WTC11 (cell line): ENCODE results near the gene PRR5. TPM values are rescaled to one million over a fixed set of nuclear protein-coding genes. Genes with fewer than 3 reads are reported as not detected.

Source experiments
- ATAC-seq: fragments of 200-7000 bp; cut with Tn5 transposase; 2 replicates; pipeline ENCODE4 v1.10.0; 2021; ENCODE audit warnings: mild to moderate bottlenecking, moderate library complexity
- CTCF ChIA-PET: fragments of 300-600 bp; sonication (Branson Sonifier 250); formaldehyde crosslinking; loops from one replicate; lab custom pipeline; 2021; ENCODE audit warnings: antibody characterized with exemption; lab: Charles Lee
- POLR2A ChIA-PET: fragments of 350-600 bp; sonication (Branson Sonifier 250); formaldehyde crosslinking; loops from one replicate; lab custom pipeline; 2021; ENCODE audit warnings: antibody characterized with exemption; lab: Charles Lee
- DNase-seq: peaks from one replicate; pipeline ENCODE4 v3.0.0; 2021; ENCODE audit warnings: low spot score
- H3K27ac Mint-ChIP-seq: 2 replicates; pipeline ENCODE4 v1.8.0; 2021; ENCODE audit warnings: mixed read lengths
- H3K27me3 Mint-ChIP-seq: 2 replicates; pipeline ENCODE4 v1.8.0; 2021; ENCODE audit warnings: low read depth, mild to moderate bottlenecking, moderate library complexity, mixed read lengths
- H3K36me3 Mint-ChIP-seq: 2 replicates; pipeline ENCODE4 v1.8.0; 2021; ENCODE audit warnings: mixed read lengths
- H3K4me1 Mint-ChIP-seq: 2 replicates; pipeline ENCODE4 v1.8.0; 2022; ENCODE audit warnings: mixed read lengths
- H3K4me3 Mint-ChIP-seq: 2 replicates; pipeline ENCODE4 v1.8.0; 2021; ENCODE audit warnings: mild to moderate bottlenecking, moderate library complexity, mixed read lengths
- H3K9me3 Mint-ChIP-seq: 2 replicates; pipeline ENCODE4 v1.8.0; 2021; ENCODE audit warnings: mixed read lengths
- GTF2I ChIP-seq: fragments of 250-450 bp; sonication (Bioruptor Pico); conservative IDR thresholded peaks from 2 replicates; pipeline ENCODE4 v1.4.0; 2021; ENCODE audit warnings: mild to moderate bottlenecking
- MYBL2 ChIP-seq: sonication (generic); formaldehyde crosslinking; IDR thresholded peaks from 2 replicates; pipeline ENCODE4 v1.8.1; 2023; ENCODE audit warnings: mild to moderate bottlenecking, moderate library complexity, missing genetic modification reagents
- NFATC4 ChIP-seq: fragments of 250-450 bp; sonication (Bioruptor Pico); IDR thresholded peaks from 2 replicates; pipeline ENCODE4 v1.9.0; 2021; ENCODE audit warnings: mild to moderate bottlenecking
- NFE2L1 ChIP-seq: sonication (generic); formaldehyde crosslinking; IDR thresholded peaks from 2 replicates; pipeline ENCODE4 v1.8.1; 2023; ENCODE audit warnings: missing genetic modification reagents
- NR3C1 ChIP-seq: sonication (generic); formaldehyde crosslinking; conservative IDR thresholded peaks from 2 replicates; pipeline ENCODE4 v1.8.1; 2023; ENCODE audit warnings: low read depth, mild to moderate bottlenecking, missing genetic modification reagents
- RORB ChIP-seq: fragments of 250-450 bp; sonication (Bioruptor Pico); IDR thresholded peaks from 2 replicates; pipeline ENCODE4 v1.9.0; 2021; ENCODE audit warnings: mild to moderate bottlenecking
- TEAD1 ChIP-seq: sonication (generic); formaldehyde crosslinking; IDR thresholded peaks from 2 replicates; pipeline ENCODE4 v1.8.0; 2022; ENCODE audit warnings: mild to moderate bottlenecking, missing genetic modification reagents
- total RNA-seq: library from RNA; stranded (reverse); gene quantifications from 3 replicates; pipeline ENCODE4 v1.2.3, GENCODE V29; 2021
- TF ChIP-seq, protein P1 (sequence below): sonication (generic); formaldehyde crosslinking; IDR thresholded peaks from 2 replicates; pipeline ENCODE4 v1.8.1; 2023; ENCODE audit warnings: mild to moderate bottlenecking, missing genetic modification reagents, borderline replicate concordance
- TF ChIP-seq, protein P2 (sequence below): sonication (generic); formaldehyde crosslinking; IDR thresholded peaks from 2 replicates; pipeline ENCODE4 v1.8.1; 2023; ENCODE audit warnings: mild to moderate bottlenecking, missing genetic modification reagents
- TF ChIP-seq, protein P3 (sequence below): sonication (generic); formaldehyde crosslinking; IDR thresholded peaks from 2 replicates; pipeline ENCODE4 v1.8.1; 2022; ENCODE audit warnings: low read depth, mild to moderate bottlenecking, moderate library complexity, missing genetic modification reagents, borderline replicate concordance
- TF ChIP-seq, protein P4 (sequence below): sonication (generic); formaldehyde crosslinking; IDR thresholded peaks from 2 replicates; pipeline ENCODE4 v1.8.1; 2023; ENCODE audit warnings: mild to moderate bottlenecking, missing genetic modification reagents
- TF ChIP-seq, protein P5 (sequence below): fragments of 250-450 bp; sonication (Bioruptor Pico); IDR thresholded peaks from 2 replicates; pipeline ENCODE4 v1.8.0; 2021; ENCODE audit warnings: mild to moderate bottlenecking
- TF ChIP-seq, protein P6 (sequence below): sonication (generic); formaldehyde crosslinking; IDR thresholded peaks from 2 replicates; pipeline ENCODE4 v1.8.1; 2023; ENCODE audit warnings: mild to moderate bottlenecking, missing genetic modification reagents, moderate library complexity

The PRR5 gene
- total RNA-seq, 1 experiment from 2014 or later: 15.6 TPM

DNA sequence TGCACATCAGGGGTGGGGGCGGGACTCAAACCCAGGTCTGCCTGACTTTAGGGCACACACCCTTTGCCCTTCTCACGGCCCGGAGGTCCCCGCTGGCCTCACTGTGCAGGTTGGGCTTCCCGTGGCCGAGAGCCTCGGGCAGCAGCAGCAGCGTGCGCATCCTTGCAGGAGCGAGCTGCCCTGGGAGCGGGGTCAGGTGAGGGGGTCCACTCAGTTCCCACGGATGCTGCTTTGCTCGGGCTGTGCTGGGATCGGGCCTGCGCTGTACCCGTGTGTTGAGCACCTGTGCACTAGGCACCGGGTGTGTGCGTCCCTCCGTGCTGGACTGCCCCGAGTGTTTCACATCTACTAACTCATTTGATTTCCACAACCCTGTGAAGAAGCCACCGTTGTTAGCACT is 25.1 kb downstream of the PRR5 start:
- Mint-ChIP-seq H3K27me3 (no peaks in the 10 kb centered on the region), H3K4me3 (no peak overlapping the region), H3K9me3 (no peaks in the 10 kb centered on the region), H3K36me3 (no peaks in the 10 kb centered on the region), H3K4me1 (no peaks in the 10 kb centered on the region), H3K27ac (no peak overlapping the region)
- TF ChIP-seq NFE2L1: no peak
- TF ChIP-seq NR3C1 (CRISPR knock-in tag): no peak
- no peak for TF ChIP-seq NFATC4
- no peak for TF ChIP-seq GTF2I (CRISPR knock-in tag)
- TF ChIP-seq, protein P1, sequence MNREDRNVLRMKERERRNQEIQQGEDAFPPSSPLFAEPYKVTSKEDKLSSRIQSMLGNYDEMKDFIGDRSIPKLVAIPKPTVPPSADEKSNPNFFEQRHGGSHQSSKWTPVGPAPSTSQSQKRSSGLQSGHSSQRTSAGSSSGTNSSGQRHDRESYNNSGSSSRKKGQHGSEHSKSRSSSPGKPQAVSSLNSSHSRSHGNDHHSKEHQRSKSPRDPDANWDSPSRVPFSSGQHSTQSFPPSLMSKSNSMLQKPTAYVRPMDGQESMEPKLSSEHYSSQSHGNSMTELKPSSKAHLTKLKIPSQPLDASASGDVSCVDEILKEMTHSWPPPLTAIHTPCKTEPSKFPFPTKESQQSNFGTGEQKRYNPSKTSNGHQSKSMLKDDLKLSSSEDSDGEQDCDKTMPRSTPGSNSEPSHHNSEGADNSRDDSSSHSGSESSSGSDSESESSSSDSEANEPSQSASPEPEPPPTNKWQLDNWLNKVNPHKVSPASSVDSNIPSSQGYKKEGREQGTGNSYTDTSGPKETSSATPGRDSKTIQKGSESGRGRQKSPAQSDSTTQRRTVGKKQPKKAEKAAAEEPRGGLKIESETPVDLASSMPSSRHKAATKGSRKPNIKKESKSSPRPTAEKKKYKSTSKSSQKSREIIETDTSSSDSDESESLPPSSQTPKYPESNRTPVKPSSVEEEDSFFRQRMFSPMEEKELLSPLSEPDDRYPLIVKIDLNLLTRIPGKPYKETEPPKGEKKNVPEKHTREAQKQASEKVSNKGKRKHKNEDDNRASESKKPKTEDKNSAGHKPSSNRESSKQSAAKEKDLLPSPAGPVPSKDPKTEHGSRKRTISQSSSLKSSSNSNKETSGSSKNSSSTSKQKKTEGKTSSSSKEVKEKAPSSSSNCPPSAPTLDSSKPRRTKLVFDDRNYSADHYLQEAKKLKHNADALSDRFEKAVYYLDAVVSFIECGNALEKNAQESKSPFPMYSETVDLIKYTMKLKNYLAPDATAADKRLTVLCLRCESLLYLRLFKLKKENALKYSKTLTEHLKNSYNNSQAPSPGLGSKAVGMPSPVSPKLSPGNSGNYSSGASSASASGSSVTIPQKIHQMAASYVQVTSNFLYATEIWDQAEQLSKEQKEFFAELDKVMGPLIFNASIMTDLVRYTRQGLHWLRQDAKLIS (CRISPR knock-in tag): no peak
- no peak for TF ChIP-seq TEAD1
- TF ChIP-seq MYBL2 (CRISPR knock-in tag): no peak
- TF ChIP-seq, protein P2, sequence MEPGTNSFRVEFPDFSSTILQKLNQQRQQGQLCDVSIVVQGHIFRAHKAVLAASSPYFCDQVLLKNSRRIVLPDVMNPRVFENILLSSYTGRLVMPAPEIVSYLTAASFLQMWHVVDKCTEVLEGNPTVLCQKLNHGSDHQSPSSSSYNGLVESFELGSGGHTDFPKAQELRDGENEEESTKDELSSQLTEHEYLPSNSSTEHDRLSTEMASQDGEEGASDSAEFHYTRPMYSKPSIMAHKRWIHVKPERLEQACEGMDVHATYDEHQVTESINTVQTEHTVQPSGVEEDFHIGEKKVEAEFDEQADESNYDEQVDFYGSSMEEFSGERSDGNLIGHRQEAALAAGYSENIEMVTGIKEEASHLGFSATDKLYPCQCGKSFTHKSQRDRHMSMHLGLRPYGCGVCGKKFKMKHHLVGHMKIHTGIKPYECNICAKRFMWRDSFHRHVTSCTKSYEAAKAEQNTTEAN (CRISPR knock-in tag): no peak
- TF ChIP-seq, protein P3, sequence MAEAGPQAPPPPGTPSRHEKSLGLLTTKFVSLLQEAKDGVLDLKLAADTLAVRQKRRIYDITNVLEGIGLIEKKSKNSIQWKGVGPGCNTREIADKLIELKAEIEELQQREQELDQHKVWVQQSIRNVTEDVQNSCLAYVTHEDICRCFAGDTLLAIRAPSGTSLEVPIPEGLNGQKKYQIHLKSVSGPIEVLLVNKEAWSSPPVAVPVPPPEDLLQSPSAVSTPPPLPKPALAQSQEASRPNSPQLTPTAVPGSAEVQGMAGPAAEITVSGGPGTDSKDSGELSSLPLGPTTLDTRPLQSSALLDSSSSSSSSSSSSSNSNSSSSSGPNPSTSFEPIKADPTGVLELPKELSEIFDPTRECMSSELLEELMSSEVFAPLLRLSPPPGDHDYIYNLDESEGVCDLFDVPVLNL: no peak
- ChIA-PET POLR2A (interaction anchor here (0.6 kb wide), 1 partner anchor 105 kb away, joined by 4 read pairs; no protein-coding TSS in a partner anchor), CTCF (no interaction called here)
- DNase-seq (no peak), ATAC-seq (no peak)

DNA sequence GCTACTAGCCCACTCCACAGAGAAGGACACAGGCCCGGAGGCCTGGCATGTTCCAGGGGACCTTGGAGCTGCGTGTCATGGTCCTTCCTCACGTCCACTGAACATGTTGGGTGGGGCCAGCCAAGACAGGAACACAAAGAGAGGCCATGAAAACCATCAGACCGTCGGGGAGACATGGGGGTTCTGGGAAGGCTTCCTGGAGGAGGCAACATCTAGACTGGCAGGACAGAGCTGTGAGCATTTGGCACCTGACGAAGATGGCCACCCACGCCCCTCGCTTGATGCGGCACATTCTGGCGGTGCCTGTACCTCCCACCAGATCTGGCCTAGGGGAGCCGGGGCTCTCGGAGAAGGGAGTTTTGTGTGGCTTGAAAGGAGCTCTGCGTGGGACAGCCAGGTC is 25.7 kb downstream of the PRR5 start:
- H3K27me3 Mint-ChIP-seq: no peaks in the 10 kb centered on the region
- TF ChIP-seq, protein P4, sequence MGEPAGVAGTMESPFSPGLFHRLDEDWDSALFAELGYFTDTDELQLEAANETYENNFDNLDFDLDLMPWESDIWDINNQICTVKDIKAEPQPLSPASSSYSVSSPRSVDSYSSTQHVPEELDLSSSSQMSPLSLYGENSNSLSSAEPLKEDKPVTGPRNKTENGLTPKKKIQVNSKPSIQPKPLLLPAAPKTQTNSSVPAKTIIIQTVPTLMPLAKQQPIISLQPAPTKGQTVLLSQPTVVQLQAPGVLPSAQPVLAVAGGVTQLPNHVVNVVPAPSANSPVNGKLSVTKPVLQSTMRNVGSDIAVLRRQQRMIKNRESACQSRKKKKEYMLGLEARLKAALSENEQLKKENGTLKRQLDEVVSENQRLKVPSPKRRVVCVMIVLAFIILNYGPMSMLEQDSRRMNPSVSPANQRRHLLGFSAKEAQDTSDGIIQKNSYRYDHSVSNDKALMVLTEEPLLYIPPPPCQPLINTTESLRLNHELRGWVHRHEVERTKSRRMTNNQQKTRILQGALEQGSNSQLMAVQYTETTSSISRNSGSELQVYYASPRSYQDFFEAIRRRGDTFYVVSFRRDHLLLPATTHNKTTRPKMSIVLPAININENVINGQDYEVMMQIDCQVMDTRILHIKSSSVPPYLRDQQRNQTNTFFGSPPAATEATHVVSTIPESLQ (CRISPR knock-in tag): no peak
- no peaks in the 10 kb centered on the region for H3K4me1 Mint-ChIP-seq
- no peak for DNase-seq
- ChIA-PET POLR2A (no interaction called here), CTCF (interaction anchor here (5.5 kb wide), 1 partner anchor 43 kb away, joined by 20 read pairs; no protein-coding TSS in a partner anchor)
- no peaks in the 10 kb centered on the region; the same call in 1 of the 2 replicates for H3K9me3 Mint-ChIP-seq
- no peak overlapping the region for H3K27ac Mint-ChIP-seq
- no peak for ATAC-seq
- no peak overlapping the region for H3K4me3 Mint-ChIP-seq
- no peaks in the 10 kb centered on the region; the same call in 1 of the 2 replicates for H3K36me3 Mint-ChIP-seq

DNA sequence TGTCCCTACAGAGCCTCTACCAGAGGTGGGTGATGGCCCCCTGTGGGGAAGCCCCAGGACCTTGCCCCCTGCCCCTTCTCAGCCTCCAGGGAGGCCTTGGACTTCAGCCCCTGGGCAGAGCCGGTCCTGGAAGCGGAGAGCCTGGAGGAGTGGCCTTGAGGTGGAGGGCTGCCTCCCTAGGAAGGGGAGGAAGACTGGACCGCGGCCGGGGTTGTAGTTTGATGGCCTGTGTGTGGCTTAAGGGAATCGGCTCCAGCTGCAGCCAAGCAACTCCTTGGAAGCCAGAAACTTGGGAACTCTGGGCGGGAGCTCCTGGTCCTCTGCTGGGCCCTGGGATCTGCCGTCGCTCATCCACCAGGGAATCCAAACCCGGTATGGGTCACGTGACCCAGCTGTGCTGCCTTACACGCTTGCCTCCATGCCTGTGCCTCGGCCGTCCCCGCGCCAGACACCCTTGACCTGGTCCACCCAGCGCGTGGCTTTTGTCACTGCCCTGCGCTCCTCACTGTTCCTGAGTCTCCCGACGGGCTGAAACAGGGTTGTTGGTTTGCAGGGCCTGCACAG is 26.8 kb downstream of the PRR5 start:
- ChIA-PET POLR2A (no interaction called here), CTCF (interaction anchor here (1.3 to 5.5 kb wide), 2 partner anchors 31 to 44 kb away, joined by 3 to 20 read pairs; no protein-coding TSS in a partner anchor)
- H3K36me3 Mint-ChIP-seq: no peaks in the 10 kb centered on the region; the same call in 1 of the 2 replicates
- no peak for DNase-seq
- no peaks in the 10 kb centered on the region for H3K27me3 Mint-ChIP-seq
- no peaks in the 10 kb centered on the region for H3K4me1 Mint-ChIP-seq
- H3K4me3 Mint-ChIP-seq: no peak overlapping the region
- H3K27ac Mint-ChIP-seq: peak overlapping the region; percentile 92
- no peak for ATAC-seq
- H3K9me3 Mint-ChIP-seq: no peaks in the 10 kb centered on the region; the same call in 1 of the 2 replicates
- TF ChIP-seq, protein P5, sequence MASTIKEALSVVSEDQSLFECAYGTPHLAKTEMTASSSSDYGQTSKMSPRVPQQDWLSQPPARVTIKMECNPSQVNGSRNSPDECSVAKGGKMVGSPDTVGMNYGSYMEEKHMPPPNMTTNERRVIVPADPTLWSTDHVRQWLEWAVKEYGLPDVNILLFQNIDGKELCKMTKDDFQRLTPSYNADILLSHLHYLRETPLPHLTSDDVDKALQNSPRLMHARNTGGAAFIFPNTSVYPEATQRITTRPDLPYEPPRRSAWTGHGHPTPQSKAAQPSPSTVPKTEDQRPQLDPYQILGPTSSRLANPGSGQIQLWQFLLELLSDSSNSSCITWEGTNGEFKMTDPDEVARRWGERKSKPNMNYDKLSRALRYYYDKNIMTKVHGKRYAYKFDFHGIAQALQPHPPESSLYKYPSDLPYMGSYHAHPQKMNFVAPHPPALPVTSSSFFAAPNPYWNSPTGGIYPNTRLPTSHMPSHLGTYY: no peak
- TF ChIP-seq RORB (CRISPR knock-in tag): no peak
- TF ChIP-seq, protein P6, sequence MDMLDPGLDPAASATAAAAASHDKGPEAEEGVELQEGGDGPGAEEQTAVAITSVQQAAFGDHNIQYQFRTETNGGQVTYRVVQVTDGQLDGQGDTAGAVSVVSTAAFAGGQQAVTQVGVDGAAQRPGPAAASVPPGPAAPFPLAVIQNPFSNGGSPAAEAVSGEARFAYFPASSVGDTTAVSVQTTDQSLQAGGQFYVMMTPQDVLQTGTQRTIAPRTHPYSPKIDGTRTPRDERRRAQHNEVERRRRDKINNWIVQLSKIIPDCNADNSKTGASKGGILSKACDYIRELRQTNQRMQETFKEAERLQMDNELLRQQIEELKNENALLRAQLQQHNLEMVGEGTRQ (CRISPR knock-in tag): peak; percentile 50; the same call in 1 of the 2 replicates
